ENCODE measurements around the gene AFTPH. TPM values are rescaled to one million over a fixed set of nuclear protein-coding genes. Genes with fewer than 3 reads are reported as not detected.

AFTPH gene
- total RNA-seq, 1 experiment from 2014 or later: 40.5 TPM

GRCh38 chr2:64492821-64493220 lies 31.3 kb upstream of the AFTPH start:
- Histone ChIP-seq H3F3A (ENCODE audit: insufficient read depth, low read depth) (no peaks in the 10 kb centered on the region), H3K4me1 (replicated peaks; ENCODE audit: insufficient read depth) (no peaks in the 10 kb centered on the region), H3K27me3 (ENCODE audit: insufficient read depth, low read depth) (no peaks in the 10 kb centered on the region), H4K20me1 (ENCODE audit: insufficient read depth) (no peaks in the 10 kb centered on the region), H3K79me2 (ENCODE audit: low read depth) (no peaks in the 10 kb centered on the region), H3K27ac (no peak overlapping the region), H2AFZ (no peak overlapping the region), H3K9me3 (ENCODE audit: insufficient read depth, low read depth) (no peaks in the 10 kb centered on the region), H3K4me3 (no peak overlapping the region), H3K4me2 (no peak overlapping the region), H3K9me2 (ENCODE audit: insufficient read depth) (no peaks in the 10 kb centered on the region), H3K36me3 (ENCODE audit: low read depth) (no peaks in the 10 kb centered on the region)
- POLR2A ChIA-PET (ENCODE audit: unreplicated experiment): no interaction called here
- CTCF ChIA-PET: interaction anchor here (0.6 kb wide), 1 partner anchor 96 kb away, joined by 3 read pairs; no protein-coding TSS in a partner anchor
- BruUV-seq (replicated peaks): no TSS peak
- TF ChIP-seq CTCF (conservative IDR thresholded peaks at IDR 0.05) (no peak), EZH2 (IDR thresholded peaks at IDR 0.05; ENCODE audit: low read depth) (no peak)
- intact Hi-C loops (cut with micrococcal nuclease; ENCODE audit: unreplicated experiment): no loop called here
- DNase-seq: no peak

- no peaks in the 10 kb centered on the region for H3K79me2 ChIP-seq (ENCODE audit: low read depth)
- H4K20me1 ChIP-seq (ENCODE audit: insufficient read depth): no peaks in the 10 kb centered on the region
- H3K36me3 ChIP-seq (ENCODE audit: low read depth): no peaks in the 10 kb centered on the region
- H3K27me3 ChIP-seq (ENCODE audit: insufficient read depth, low read depth): no peaks in the 10 kb centered on the region
- no peak for DNase-seq
- ChIA-PET CTCF (no interaction called here), POLR2A (ENCODE audit: unreplicated experiment) (no interaction called here)
- H3K9me3 ChIP-seq (ENCODE audit: insufficient read depth, low read depth): no peaks in the 10 kb centered on the region
- intact Hi-C loops (cut with micrococcal nuclease; ENCODE audit: unreplicated experiment): no loop called here
- no peak overlapping the region for H3K27ac ChIP-seq
- no peaks in the 10 kb centered on the region for H3K4me1 ChIP-seq (replicated peaks; ENCODE audit: insufficient read depth)
- H3F3A ChIP-seq (ENCODE audit: insufficient read depth, low read depth): no peaks in the 10 kb centered on the region
- no peak overlapping the region for H3K4me2 ChIP-seq
- no peak overlapping the region for H2AFZ ChIP-seq
- TF ChIP-seq CTCF (conservative IDR thresholded peaks at IDR 0.05) (no peak), EZH2 (IDR thresholded peaks at IDR 0.05; ENCODE audit: low read depth) (no peak)
- no peak overlapping the region for H3K4me3 ChIP-seq
- H3K9me2 ChIP-seq (ENCODE audit: insufficient read depth): no peaks in the 10 kb centered on the region
- no TSS peak for BruUV-seq (replicated peaks)
Measured at GRCh38 chr2:64493788-64494187, 30.3 kb upstream of the AFTPH start.

GRCh38 chr2:64498438-64498837 lies 25.7 kb upstream of the AFTPH start:
- no peak for DNase-seq
- ChIA-PET CTCF (interaction anchor here (0.6 kb wide), 1 partner anchor 24 kb away, joined by 3 read pairs; no protein-coding TSS in a partner anchor), POLR2A (ENCODE audit: unreplicated experiment) (no interaction called here)
- TF ChIP-seq CTCF (conservative IDR thresholded peaks at IDR 0.05) (no peak), EZH2 (IDR thresholded peaks at IDR 0.05; ENCODE audit: low read depth) (no peak)
- H3F3A ChIP-seq (ENCODE audit: insufficient read depth, low read depth): no peaks in the 10 kb centered on the region
- H3K4me2 ChIP-seq: no peak overlapping the region
- H2AFZ ChIP-seq: no peak overlapping the region
- H3K9me3 ChIP-seq (ENCODE audit: insufficient read depth, low read depth): no peaks in the 10 kb centered on the region
- no peaks in the 10 kb centered on the region for H3K36me3 ChIP-seq (ENCODE audit: low read depth)
- H3K4me1 ChIP-seq (replicated peaks; ENCODE audit: insufficient read depth): no peaks in the 10 kb centered on the region
- no peaks in the 10 kb centered on the region for H3K27me3 ChIP-seq (ENCODE audit: insufficient read depth, low read depth)
- no peak overlapping the region for H3K27ac ChIP-seq
- intact Hi-C loops (cut with micrococcal nuclease; ENCODE audit: unreplicated experiment): no loop called here
- no peak overlapping the region for H3K4me3 ChIP-seq
- no peaks in the 10 kb centered on the region for H3K9me2 ChIP-seq (ENCODE audit: insufficient read depth)
- BruUV-seq (replicated peaks): no TSS peak
- no peaks in the 10 kb centered on the region for H3K79me2 ChIP-seq (ENCODE audit: low read depth)
- no peaks in the 10 kb centered on the region for H4K20me1 ChIP-seq (ENCODE audit: insufficient read depth)
